Lower leg skin (tissue), 4 donors: Measurements from ENCODE around the gene GUCY1A1. TPM values are rescaled to one million over a fixed set of nuclear protein-coding genes. Genes with fewer than 3 reads are reported as not detected.

Experiments used
- DNase-seq, 2 donors: peaks; one replicate each; pipeline ENCODE4 v3.0.0-alpha.2; 2019; ENCODE audit warnings: low spot score in 2 of 2
- H3K4me3 ChIP-seq: fragments of 200-600 bp; sonication (generic); 2 replicates; pipeline ENCODE4 v1.5.1; 2017; ENCODE audit warnings: mild to moderate bottlenecking, low read depth; ENCODE audit not compliant: poor library complexity, severe bottlenecking
- POLR2A ChIP-seq, 2 donors: fragments of 450-650 bp; IDR thresholded peaks; one replicate each; pipeline ENCODE4 v1.6.1; 2016 to 2017; ENCODE audit warnings: antibody characterized with exemption in 2 of 2, mild to moderate bottlenecking in 1 of 2, moderate library complexity in 1 of 2
- WGBS, 2 donors: methylation state at CpG; one replicate each; pipeline ENCODE4 v1.1.5; 2018; 5-methylcytosine and 5-hydroxymethylcytosine counted together
- intact Hi-C: fragments of 100-400 bp; cut with DNase I; formaldehyde crosslinking; loops from one replicate; pipeline ENCODE4 v1.15.0; 2023; ENCODE audit warnings: low total_unique reads
- total RNA-seq, 4 donors: library from RNA; depleted of rRNA; stranded (reverse); fragments of >200 nt; gene quantifications; one replicate each; pipeline ENCODE4 v1.1.0, GENCODE V29; 2016
- TF ChIP-seq, protein P1 (sequence below), 3 donors: fragments of 450-650 bp; IDR thresholded peaks; one replicate each; pipeline ENCODE4 v1.5.1; 2016; ENCODE audit warnings: antibody characterized with exemption in 3 of 3, mild to moderate bottlenecking in 3 of 3, moderate library complexity in 2 of 3

The GUCY1A1 gene
- total RNA-seq, 4 donors from 2014 or later, result 1.5 to 12.9 (median 9.2) TPM

DNA sequence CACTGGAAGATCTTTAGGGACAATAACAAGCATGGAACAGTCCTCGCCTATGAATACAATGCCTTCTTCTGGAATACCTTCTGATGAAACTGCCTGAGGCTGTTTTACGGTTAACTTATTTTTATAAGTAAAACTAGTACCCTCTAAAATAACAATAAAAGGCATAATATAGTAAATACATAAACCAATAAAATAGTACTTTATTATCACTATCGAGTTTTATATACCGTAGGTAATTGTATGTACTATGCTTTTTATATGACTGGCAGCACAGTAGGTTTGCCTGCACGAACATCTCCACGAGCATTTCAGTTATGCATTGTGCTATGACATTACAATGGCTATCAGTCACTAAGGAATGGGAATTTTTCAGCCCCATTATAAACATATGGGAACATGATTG, 8.0 kb downstream of the GUCY1A1 start:
- intact Hi-C loops, result no loop called here
- TF ChIP-seq, protein P1, sequence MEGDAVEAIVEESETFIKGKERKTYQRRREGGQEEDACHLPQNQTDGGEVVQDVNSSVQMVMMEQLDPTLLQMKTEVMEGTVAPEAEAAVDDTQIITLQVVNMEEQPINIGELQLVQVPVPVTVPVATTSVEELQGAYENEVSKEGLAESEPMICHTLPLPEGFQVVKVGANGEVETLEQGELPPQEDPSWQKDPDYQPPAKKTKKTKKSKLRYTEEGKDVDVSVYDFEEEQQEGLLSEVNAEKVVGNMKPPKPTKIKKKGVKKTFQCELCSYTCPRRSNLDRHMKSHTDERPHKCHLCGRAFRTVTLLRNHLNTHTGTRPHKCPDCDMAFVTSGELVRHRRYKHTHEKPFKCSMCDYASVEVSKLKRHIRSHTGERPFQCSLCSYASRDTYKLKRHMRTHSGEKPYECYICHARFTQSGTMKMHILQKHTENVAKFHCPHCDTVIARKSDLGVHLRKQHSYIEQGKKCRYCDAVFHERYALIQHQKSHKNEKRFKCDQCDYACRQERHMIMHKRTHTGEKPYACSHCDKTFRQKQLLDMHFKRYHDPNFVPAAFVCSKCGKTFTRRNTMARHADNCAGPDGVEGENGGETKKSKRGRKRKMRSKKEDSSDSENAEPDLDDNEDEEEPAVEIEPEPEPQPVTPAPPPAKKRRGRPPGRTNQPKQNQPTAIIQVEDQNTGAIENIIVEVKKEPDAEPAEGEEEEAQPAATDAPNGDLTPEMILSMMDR (IDR thresholded peaks at IDR 0.05), result no peak
- no peak for TF ChIP-seq POLR2A (IDR thresholded peaks at IDR 0.05)
- WGBS, 2 donors, result 82 to 85% methylated on average over 6 of the region's 6 CpGs
- H3K4me3 ChIP-seq, result no peak overlapping the region
- DNase-seq, result no peak

DNA sequence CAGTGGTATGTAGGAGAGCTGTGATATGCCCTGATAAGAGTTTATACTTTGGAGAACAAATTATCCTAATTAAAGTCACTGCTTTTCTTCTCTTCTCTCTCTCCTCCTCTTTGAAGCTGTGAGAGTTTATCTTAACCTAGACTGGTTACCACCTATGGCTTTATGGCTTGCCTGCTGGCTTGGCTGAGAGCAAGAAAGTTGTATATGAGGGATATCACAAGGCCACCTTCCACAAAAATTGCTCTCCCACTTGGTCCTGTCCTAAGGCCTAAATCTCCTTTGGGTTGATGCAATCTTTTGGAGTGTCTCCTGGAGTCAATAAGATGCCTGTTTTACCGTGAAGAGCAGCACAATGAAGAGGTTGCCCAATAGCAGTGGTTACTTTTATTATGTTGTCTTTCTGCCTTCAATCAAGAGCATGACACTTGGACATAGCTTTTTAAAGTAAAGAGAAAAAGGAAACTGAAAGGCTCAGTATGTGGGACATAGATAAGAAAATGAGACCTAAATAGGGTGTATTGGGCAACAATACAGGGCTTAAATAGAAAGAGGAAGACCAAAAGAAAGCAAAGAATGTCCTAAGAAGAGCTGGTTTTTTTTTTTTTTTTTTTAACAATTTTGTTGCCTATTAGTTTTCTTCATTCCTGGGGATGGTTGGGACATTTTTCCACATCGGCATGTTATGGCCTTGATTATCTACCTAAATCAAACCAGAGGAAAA, 9.2 kb downstream of the GUCY1A1 start:
- no peak for DNase-seq
- WGBS, 2 donors, result 21 to 29% methylated on average over 2 of the region's 2 CpGs
- intact Hi-C loops, result no loop called here
- TF ChIP-seq POLR2A (IDR thresholded peaks at IDR 0.05), result no peak
- TF ChIP-seq, protein P1 (IDR thresholded peaks at IDR 0.05), result no peak
- no peak overlapping the region for H3K4me3 ChIP-seq

DNA sequence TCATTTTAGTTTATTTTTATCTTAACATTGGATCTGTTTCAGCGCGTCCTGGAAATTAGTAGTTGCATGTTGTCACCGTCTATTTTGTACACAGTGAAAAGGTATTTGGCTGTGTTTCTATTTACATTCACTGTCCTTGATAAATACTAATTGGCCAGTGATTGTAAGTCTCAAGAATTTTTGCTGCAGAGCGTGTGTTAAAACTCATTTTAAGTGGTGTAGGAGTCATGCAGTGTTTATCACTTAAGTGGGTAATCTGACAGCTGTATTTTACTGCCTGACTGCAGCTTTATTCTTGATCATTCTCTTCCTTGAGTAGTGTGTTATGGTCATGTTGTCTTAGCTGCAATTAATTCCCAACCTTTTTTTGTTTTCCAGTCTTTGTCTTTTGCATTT, 9.8 kb downstream of the GUCY1A1 start:
- TF ChIP-seq, protein P1 (IDR thresholded peaks at IDR 0.05), result no peak
- no peak for TF ChIP-seq POLR2A (IDR thresholded peaks at IDR 0.05)
- WGBS, 2 donors, result 34 to 46% methylated on average over 4 of the region's 4 CpGs
- no peak for DNase-seq
- intact Hi-C loops, result no loop called here
- H3K4me3 ChIP-seq, result no peak overlapping the region

DNA sequence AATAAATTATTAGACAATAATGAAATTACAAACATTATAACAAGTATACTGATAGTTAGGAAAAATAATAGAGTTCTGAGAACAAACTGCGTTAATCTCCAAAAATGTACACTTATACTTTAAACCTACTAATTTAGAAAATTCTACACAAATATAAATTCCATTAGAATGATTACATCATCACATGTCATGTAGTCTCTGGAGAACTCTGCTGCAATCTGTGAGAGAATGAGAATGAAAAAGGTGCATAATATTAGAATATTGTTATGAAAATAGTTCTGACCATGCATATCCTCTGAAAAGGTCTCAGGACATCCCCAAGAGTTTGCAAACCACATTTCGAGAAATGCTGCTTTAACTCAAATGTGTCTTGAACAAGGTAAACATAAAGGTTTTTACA, 11.4 kb downstream of the GUCY1A1 start:
- whole genome bisulfite sequencing, 2 donors, result 93% methylated on average over 2 of the region's 2 CpGs
- no peak overlapping the region for H3K4me3 ChIP-seq
- DNase-seq, result no peak
- intact Hi-C loops, result no loop called here
- TF ChIP-seq POLR2A (IDR thresholded peaks at IDR 0.05), result no peak
- TF ChIP-seq, protein P1 (IDR thresholded peaks at IDR 0.05), result no peak

DNA sequence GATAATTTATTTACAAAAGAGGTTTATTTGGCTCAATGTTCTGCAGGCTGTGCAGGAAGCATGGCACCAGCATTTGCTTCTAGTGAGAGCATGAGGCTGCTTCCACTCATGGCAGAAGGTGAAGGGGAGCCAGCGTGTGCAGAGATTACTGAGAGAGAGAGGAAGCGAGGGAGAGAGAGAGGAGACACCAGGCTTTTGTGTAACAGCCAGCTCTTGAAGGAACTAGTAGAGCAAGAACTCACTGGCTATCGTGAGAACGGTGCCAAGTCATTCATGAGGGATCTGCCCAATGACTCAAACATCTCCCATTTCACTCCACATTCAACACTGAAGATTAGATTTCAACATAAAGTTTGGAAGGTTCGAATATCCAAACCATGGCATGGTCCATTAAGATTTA, 12.7 kb downstream of the GUCY1A1 start:
- TF ChIP-seq, protein P1 (IDR thresholded peaks at IDR 0.05), result no peak
- TF ChIP-seq POLR2A (IDR thresholded peaks at IDR 0.05), result no peak
- no peak overlapping the region for H3K4me3 ChIP-seq
- 51 to 58% methylated on average over 5 of the region's 5 CpGs for WGBS, 2 donors
- DNase-seq, result no peak
- intact Hi-C loops, result no loop called here

DNA sequence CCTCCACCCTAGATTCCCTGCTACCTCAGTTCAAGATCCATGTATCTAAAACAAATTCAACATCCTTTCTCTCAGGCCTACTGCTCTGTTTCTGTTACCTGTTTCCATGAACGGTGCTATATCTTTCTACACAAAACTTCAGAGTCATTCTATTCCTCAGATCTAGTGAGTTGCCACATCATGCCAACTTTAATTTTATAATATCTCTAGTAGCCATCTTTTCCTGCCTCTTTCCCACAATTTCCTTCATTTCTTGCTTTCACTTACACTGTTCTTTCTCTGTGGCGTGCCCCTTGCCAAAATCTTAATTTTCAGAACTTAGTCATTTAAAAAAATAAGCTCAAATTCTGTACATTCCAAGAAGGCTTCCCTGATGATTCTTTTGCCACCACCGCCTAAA, 15.2 kb downstream of the GUCY1A1 start:
- TF ChIP-seq, protein P1 (IDR thresholded peaks at IDR 0.05), result no peak
- no peak for TF ChIP-seq POLR2A (IDR thresholded peaks at IDR 0.05)
- no peak for DNase-seq
- WGBS, 2 donors, result 64 to 69% methylated on average over 3 of the region's 3 CpGs
- H3K4me3 ChIP-seq, result no peak overlapping the region
- intact Hi-C loops, result no loop called here
